GM21737 (cell line): ENCODE data around the gene SLC35A5.
"Not testable (repeated sequence)": the region's sequence is repeated elsewhere in the genome, so short reads cannot be mapped to it uniquely, and the experiment has no call there.

Experiments used
- ATAC-seq: cut with Tn5 transposase; IDR thresholded peaks from one replicate; pipeline ENCODE4 v1.9.1; 2021; ENCODE audit warnings: mild to moderate bottlenecking, moderate library complexity; ENCODE audit not compliant: unreplicated experiment

SLC35A5 gene

GRCh38 chr3:112561734-112562529 lies at the start of gene SLC35A5, which contains the start of gene ATG3:
TSS of gene SLC35A5 (plus strand) at chr3:112562045. CDS start at chr3:112563404, 1,359 bp downstream.
TSS of gene ATG3 (minus strand) at chr3:112561962. CDS start at chr3:112561528, 434 bp downstream.
- ATAC-seq = peak; percentile 81

- ATAC-seq = no peak
Observed at GRCh38 chr3:112512320-112512719, 49.5 kb upstream of the SLC35A5 start.

GRCh38 chr3:112514527-112515128 lies 47.2 kb upstream of the SLC35A5 start:
- ATAC-seq = peak; percentile 99

DNA sequence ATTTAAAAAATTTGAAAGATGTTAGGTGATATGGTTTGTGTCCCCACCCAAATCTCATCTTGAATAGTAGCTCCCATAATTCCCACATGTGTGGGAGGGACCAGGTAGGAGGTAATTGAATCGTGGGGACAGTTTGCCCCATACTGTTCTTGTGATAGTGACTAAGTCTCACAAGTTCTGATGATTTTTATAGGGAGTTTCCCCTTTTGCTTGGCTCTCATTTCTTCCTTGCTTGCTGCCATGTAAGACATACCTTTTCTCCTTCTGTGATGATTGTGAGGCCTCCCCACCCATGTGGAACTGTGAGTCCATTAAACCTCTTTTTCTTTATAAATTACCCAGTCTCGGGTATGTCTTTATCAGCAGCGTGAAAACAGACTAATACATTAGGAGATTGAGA lies 42.9 kb upstream of the SLC35A5 start:
- not testable (repeated sequence) for ATAC-seq

DNA sequence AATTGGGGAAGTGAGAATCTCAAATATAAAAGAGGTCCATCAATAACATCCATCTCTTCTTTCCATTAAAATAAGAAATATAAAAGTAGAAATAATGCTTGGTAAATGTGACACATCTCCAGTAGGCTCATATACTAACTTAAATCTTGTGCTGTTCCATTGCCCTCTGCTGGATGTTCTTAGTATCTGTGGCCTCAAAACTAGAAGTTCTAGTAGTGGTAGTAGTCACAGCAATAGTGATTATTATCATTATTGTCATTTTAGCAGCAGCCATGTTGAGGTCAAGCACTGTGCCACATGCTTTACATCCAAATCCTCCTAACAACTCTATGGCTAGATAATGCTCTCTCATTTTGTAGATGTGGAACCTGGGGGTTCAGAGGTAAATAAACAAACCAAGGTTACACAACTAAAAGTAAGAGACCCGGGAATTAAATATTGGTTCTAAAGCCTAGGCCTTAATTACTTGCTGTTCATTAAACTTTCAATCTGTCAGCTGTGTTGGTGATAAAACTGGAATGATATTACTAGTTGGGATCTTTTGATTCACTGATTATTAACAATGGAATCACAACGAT lies 42.3 kb upstream of the SLC35A5 start:
- ATAC-seq = peak; percentile 47

DNA sequence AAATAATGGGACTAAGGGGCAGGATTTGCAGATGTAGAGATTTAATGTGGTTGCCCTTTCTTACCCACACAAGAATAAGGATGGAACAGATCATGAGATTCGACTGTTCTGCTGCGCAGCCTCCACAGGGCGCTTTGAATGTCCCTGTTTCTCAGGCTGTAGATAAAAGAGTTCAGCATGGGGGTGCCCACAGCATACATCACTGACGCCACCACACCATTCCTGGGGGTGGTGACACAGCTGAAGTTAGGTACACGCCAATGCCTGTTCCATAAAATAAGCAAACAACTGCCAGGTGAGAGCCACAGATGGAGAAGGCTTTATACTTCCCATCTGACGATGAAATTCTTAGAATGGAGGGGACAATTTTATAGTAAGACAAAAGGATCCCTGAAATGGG lies 37.7 kb upstream of the SLC35A5 start:
- ATAC-seq = not testable (repeated sequence)

DNA sequence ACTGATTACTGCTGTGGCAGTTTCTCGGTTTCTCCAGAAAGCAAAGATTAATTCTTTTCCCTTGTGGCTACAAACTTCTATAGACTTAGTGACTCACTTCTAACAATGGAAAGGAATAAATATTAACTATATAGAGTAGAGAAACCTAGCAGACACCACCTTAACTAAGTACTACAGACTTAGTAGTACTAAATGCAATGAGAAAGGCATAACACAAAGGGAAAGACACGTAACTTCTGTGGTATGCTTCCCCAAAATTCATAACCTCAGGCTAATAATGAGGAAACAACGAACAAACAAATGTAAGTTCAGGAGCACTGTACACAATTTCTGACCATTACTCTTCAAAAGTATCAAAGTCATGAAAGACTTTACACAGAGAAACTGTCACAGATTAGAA lies 31.3 kb upstream of the SLC35A5 start:
- no peak for ATAC-seq

DNA sequence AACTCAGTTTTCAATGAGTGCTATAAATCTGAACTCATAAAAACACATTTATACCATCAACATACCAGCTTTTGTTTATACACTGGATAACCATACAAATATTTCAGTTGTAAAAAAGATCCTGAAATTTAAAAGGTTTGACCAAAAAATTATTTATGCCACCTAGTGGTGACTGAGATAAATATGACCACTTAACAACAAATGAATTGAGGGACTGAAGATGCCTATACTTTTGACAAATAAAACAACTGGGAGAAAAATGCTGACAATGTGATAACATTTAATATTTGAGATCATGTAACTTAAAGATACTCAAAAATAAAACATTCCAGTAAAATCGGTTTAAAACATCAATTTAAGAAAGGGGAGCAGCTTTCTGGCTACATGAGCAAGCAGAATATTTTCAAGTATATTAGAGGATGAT lies 30.5 kb upstream of the SLC35A5 start:
- no peak for ATAC-seq

DNA sequence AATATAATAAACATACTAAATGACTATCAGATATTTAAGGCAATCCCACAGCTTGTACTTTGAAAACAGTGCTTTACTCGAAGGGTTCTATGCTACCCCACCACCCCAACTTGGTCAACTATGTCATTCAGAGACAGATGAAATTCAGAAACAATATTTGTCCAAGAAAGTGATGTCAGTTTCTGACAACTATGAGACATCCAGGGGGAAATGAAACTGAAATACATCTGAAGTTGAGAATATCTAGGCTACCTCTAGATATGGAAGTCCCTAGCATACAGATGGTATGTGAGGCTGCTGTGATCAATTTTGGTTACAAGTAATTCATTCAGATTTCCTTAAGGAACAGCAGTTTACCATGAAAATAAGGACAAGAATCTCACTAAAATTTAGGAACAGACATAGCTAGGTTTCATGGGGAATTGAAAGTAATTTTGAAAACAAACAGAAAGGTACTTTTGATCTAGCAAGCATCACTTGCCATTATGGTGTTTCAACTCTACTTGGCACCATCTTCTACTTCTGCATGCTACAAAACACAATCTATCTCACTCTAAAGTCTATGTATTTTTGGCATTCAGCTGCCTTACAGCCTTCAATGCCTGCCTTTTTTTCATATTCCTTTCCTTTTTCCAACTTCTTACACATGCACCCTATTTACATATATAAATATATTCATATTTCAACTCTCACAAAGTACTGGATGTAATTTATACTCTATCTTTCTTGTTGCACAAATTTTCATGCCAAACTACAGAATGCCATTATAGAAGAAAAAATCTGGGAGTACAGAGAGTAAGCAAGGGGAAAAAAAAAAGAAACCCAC lies 21.8 kb upstream of the SLC35A5 start:
- ATAC-seq = peak; percentile 80

- no peak for ATAC-seq
Observed at GRCh38 chr3:112546216-112546759, 15.6 kb upstream of the SLC35A5 start.

DNA sequence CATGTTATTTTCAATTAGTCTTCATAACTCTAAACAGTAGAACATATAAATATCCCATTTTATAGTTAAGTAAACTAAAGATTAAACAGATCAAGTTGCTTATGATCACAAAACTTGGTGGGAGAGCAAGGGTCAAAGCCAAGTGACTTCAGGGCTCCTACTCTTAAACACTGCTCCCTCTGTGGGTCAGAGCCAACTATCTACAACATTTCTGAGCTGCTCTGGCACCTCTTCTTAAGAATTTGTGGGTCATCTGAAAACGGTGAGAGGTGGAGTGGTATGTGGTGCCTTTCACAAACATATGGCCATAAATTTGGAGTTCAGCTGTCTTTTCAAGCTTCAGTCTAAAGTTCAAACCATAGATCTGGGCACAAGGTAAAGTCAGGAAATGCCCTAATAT lies 11.0 kb upstream of the SLC35A5 start:
- ATAC-seq = no peak

DNA sequence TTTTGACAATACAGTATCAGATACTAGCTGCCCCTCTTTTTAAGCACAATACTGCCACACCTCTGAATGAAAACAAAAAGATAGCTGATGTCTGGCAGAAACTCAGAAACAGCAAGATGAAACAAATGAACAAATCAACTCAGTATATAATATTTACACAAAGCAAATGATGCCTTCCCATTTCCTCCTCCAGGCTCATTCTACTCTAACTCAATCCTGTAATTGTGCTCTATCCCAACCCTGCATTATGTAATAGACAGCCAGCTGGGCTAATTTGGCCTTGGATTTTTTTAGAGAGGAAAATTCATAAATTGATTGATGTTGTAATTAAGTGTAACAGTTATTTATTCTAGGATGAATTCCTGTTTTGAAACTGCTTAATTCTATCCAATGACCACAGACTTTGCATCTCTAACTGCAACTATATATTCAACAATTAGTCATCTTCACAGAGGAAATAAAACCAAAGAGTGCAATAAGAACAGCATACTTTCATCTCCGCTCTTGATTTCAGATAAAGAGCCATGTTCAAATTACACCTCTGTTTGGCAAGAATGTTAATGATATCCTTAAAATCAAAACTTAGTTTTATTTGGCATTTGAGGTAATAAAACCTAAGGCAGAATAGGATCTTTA lies 6.2 kb upstream of the SLC35A5 start:
- no peak for ATAC-seq

DNA sequence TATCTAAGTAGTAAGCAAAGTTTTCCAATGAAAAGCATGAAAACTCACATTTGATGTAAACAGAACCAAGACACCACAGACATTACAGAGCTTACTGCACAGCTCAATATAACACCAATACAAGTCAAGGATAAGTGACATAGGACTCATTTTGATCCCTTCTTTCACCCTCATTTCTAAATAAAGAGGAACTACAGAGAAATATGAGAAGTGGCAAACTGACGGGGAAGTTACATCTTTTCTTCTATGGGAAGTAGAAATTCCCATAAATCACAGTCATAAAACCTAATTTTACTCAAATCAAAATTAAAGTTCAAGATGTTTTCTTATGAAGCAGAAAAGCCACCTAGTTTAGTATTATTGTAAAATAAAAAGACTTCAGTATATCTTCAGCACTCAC lies 3.9 kb upstream of the SLC35A5 start:
- ATAC-seq = no peak

GRCh38 chr3:112560307-112560706 lies 1.5 kb upstream of the SLC35A5 start:
- ATAC-seq = no peak

GRCh38 chr3:112560721-112561483 lies 943 bp upstream of the SLC35A5 start:
- ATAC-seq = peak; percentile 27

DNA sequence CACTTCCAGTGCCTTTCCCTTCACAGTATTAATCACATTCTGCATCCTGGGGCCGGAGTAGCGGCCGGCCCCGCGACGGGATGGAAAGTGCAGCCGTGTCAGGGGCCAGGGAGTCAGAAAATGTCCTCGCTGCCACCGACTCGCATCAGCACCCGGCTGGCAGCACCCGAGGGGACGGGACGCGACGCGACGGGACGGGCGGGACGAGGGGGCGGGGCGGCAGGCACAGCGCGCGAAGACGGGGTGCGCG lies 436 bp upstream of the SLC35A5 start:
- peak; percentile 43 for ATAC-seq

DNA sequence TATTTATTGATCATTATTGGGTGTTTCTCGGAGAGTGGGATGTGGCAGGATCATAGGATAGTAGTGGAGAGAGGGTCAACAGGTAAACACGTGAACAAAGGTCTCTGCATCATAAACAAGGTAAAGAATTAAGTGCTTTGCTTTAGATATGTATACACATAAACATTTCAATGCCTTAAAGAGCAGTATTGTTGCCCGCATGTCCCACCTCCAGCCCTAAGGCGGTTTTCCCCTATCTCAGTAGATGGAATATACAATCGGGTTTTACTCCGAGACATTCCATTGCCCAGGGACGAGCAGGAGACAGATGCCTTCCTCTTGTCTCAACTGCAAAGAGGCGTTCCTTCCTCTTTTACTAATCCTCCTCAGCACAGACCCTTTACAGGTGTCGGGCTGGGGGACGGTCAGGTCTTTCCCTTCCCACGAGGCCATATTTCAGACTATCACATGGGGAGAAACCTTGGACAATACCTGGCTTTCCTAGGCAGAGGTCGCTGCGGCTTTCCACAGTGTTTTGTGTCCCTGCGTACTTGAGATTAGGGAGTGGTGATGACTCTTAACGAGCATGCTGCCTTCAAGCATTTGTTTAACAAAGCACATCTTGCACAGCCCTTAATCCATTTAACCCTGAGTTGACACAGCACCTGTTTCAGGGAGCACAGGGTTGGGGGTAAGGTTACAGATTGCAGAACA lies 2.5 kb downstream of the SLC35A5 start:
- ATAC-seq = not testable (repeated sequence)

GRCh38 chr3:112564940-112565305 lies 3.1 kb downstream of the SLC35A5 start:
- ATAC-seq = no peak

GRCh38 chr3:112568642-112569041 lies 6.8 kb downstream of the SLC35A5 start:
- no peak for ATAC-seq
